Neuronal stem cell (in vitro differentiated cells): Measurements from ENCODE around the gene CCDC9.
"Not testable (repeated sequence)": the region's sequence is repeated elsewhere in the genome, so short reads cannot be mapped to it uniquely, and the experiment has no call there.

ENCODE experiments used
- DNase-seq: peaks from one replicate; pipeline ENCODE4 v3.0.0-alpha.2; 2013; ENCODE audit warnings: low spot score
- H2AFZ ChIP-seq: one replicate; pipeline ENCODE4 v1.6.1; 2013; ENCODE audit warnings: mild to moderate bottlenecking, low read length, inconsistent platforms
- H2AK5ac ChIP-seq: 2 replicates; pipeline ENCODE4 v1.6.1; 2013; ENCODE audit warnings: low read depth, mild to moderate bottlenecking, inconsistent platforms, low read length, moderate library complexity, mixed read lengths
- H2BK120ac ChIP-seq: 2 replicates; pipeline ENCODE4 v1.6.1; 2013; ENCODE audit warnings: low read depth, mild to moderate bottlenecking, inconsistent platforms, low read length, moderate library complexity, mixed read lengths
- H2BK12ac ChIP-seq: one replicate; pipeline ENCODE4 v1.6.1; 2013; ENCODE audit warnings: low read length, inconsistent platforms
- H2BK15ac ChIP-seq: 2 replicates; pipeline ENCODE4 v1.6.1; 2013; ENCODE audit warnings: mild to moderate bottlenecking, low read length, inconsistent platforms, mixed read lengths
- H2BK5ac ChIP-seq: one replicate; pipeline ENCODE4 v1.6.1; 2013; ENCODE audit warnings: inconsistent platforms, mild to moderate bottlenecking, low read length, moderate library complexity
- H3K14ac ChIP-seq: one replicate; pipeline ENCODE4 v1.6.1; 2013; ENCODE audit warnings: low read length, inconsistent platforms
- H3K18ac ChIP-seq: 2 replicates; pipeline ENCODE4 v1.6.1; 2013; ENCODE audit warnings: low read length, inconsistent platforms
- H3K23ac ChIP-seq: 2 replicates; pipeline ENCODE4 v1.6.1; 2013; ENCODE audit warnings: low read depth, mild to moderate bottlenecking, mixed read lengths, low read length, inconsistent platforms; ENCODE audit not compliant: poor library complexity
- H3K27ac ChIP-seq: replicated peaks from 3 replicates; pipeline ENCODE4 v1.5.1; 2013; ENCODE audit warnings: low read length, inconsistent platforms
- H3K27me3 ChIP-seq, 3 experiments: 2 replicates each; pipeline ENCODE4 v1.6.1; 2013; ENCODE audit warnings: low read length in 3 of 3, mild to moderate bottlenecking in 2 of 3, inconsistent platforms in 1 of 3, low read depth in 1 of 3, mixed read lengths in 1 of 3, moderate library complexity in 1 of 3; ENCODE audit not compliant: control insufficient read depth in 3 of 3, insufficient read depth in 3 of 3
- H3K36me3 ChIP-seq, 2 donors: replicated peaks in 1 of 2; 2 replicates each; pipeline ENCODE4 v1.6.1; 2013; ENCODE audit warnings: low read length in 2 of 2; ENCODE audit not compliant: control insufficient read depth in 2 of 2, insufficient read depth in 2 of 2
- H3K4ac ChIP-seq: 2 replicates; pipeline ENCODE4 v1.6.1; 2013; ENCODE audit warnings: inconsistent platforms, mild to moderate bottlenecking, low read length, moderate library complexity
- H3K4me1 ChIP-seq, 2 donors: 1 replicate in 1 of 2; 2 replicates in 1 of 2; pipeline ENCODE4 v1.6.1; 2013; ENCODE audit warnings: low read length in 2 of 2, low read depth in 1 of 2; ENCODE audit not compliant: control insufficient read depth in 2 of 2, insufficient read depth in 1 of 2
- H3K4me2 ChIP-seq: one replicate; pipeline ENCODE4 v1.6.1; 2013; ENCODE audit warnings: mild to moderate bottlenecking, low read length, inconsistent platforms; ENCODE audit not compliant: insufficient read depth, poor library complexity, severe bottlenecking
- H3K4me3 ChIP-seq, 2 donors: 2 replicates each; pipeline ENCODE4 v1.5.1; 2013; ENCODE audit warnings: low read length in 2 of 2, mild to moderate bottlenecking in 2 of 2, inconsistent platforms in 1 of 2, moderate library complexity in 1 of 2
- H3K79me1 ChIP-seq: one replicate; pipeline ENCODE4 v1.6.1; 2013; ENCODE audit warnings: low read depth, mild to moderate bottlenecking, inconsistent platforms, low read length, moderate library complexity
- H3K9ac ChIP-seq: one replicate; pipeline ENCODE4 v1.6.1; 2013; ENCODE audit warnings: mild to moderate bottlenecking, low read depth, low read length, inconsistent platforms; ENCODE audit not compliant: poor library complexity
- H3K9me3 ChIP-seq, 2 donors: replicated peaks in 1 of 2; 2 replicates each; pipeline versions ENCODE3 to v1.6.1; 2013; ENCODE audit warnings: low read length in 2 of 2, mild to moderate bottlenecking in 2 of 2, inconsistent platforms in 1 of 2, low read depth in 1 of 2, mixed read lengths in 1 of 2, moderate library complexity in 1 of 2; ENCODE audit not compliant: control insufficient read depth in 2 of 2, insufficient read depth in 1 of 2
- H4K8ac ChIP-seq: one replicate; pipeline ENCODE4 v1.6.1; 2013; ENCODE audit warnings: low read depth, mild to moderate bottlenecking, inconsistent platforms, low read length, moderate library complexity
- H4K91ac ChIP-seq: one replicate; pipeline ENCODE4 v1.6.1; 2013; ENCODE audit warnings: low read length, low read depth, mild to moderate bottlenecking, inconsistent platforms; ENCODE audit not compliant: poor library complexity
- WGBS, 2 donors: extraction: QIAGEN DNeasy Blood & Tissue Kit; methylation state at CpG; one replicate each; pipeline ENCODE4 v1.1.7; 2013; ENCODE audit warnings: missing lambda C conversion rate in 2 of 2, mixed read lengths in 1 of 2; ENCODE audit not compliant: insufficient read length in 2 of 2, insufficient replicate concordance in 1 of 2; ENCODE audit errors: extremely low coverage in 2 of 2; 5-methylcytosine and 5-hydroxymethylcytosine counted together

Gene CCDC9

GRCh38 chr19:47247308-47247990 lies 8.9 kb upstream of the CCDC9 start:
- DNase-seq, result no peak
- Histone ChIP-seq H2AFZ (peak overlapping the region; percentile 64), H3K4me1 (peaks cover 7 to 10% of the 10 kb centered on the region in 2 donors), H3K14ac (no peak overlapping the region), H3K27me3 (no peaks in the 10 kb centered on the region), H3K23ac (no peak overlapping the region), H3K4me2 (no peak overlapping the region), H2BK15ac (no peak overlapping the region), H3K9me3 (no peaks in the 10 kb centered on the region), H2BK5ac (no peak overlapping the region), H3K36me3 (no peaks in the 10 kb centered on the region), H2BK12ac (no peak overlapping the region), H3K4ac (no peak overlapping the region), H2AK5ac (no peak overlapping the region), H3K18ac (no peak overlapping the region), H2BK120ac (no peak overlapping the region), H4K8ac (no peak overlapping the region), H4K91ac (no peak overlapping the region), H3K9ac (no peak overlapping the region), H3K79me1 (peaks cover 2% of the 10 kb centered on the region), H3K27ac (no peak overlapping the region), H3K4me3 (no peak overlapping the region)
- WGBS, 2 donors, result no CpG with 5 or more reads among the region's 25 CpGs

GRCh38 chr19:47253016-47253415 lies 3.3 kb upstream of the CCDC9 start:
- not testable (repeated sequence) for H2BK5ac ChIP-seq, H3K27me3 ChIP-seq, H2BK15ac ChIP-seq, H3K4me1 ChIP-seq, H4K91ac ChIP-seq, H3K9me3 ChIP-seq, H3K36me3 ChIP-seq, H3K23ac ChIP-seq, DNase-seq, H2BK120ac ChIP-seq, H2BK12ac ChIP-seq, H3K4me3 ChIP-seq, H3K79me1 ChIP-seq, H4K8ac ChIP-seq, H3K4ac ChIP-seq, H2AFZ ChIP-seq, H3K14ac ChIP-seq, H3K18ac ChIP-seq, H3K4me2 ChIP-seq, H3K27ac ChIP-seq, H3K9ac ChIP-seq
- WGBS, 2 donors, result no CpG with 5 or more reads among the region's 8 CpGs
- H2AK5ac ChIP-seq, result peak overlapping the region; percentile 65

- Histone ChIP-seq H2BK120ac (no peak overlapping the region), H4K8ac (no peak overlapping the region), H3K23ac (no peak overlapping the region), H3K4ac (no peak overlapping the region), H3K9me3 (no peaks in the 10 kb centered on the region), H2AK5ac (no peak overlapping the region), H3K79me1 (no peaks in the 10 kb centered on the region), H3K18ac (no peak overlapping the region), H3K9ac (no peak overlapping the region), H4K91ac (no peak overlapping the region), H3K27me3 (no peaks in the 10 kb centered on the region), H3K27ac (no peak overlapping the region), H3K14ac (no peak overlapping the region), H2BK5ac (no peak overlapping the region), H2BK15ac (no peak overlapping the region), H3K4me3 (no peak overlapping the region), H2AFZ (no peak overlapping the region), H2BK12ac (no peak overlapping the region), H3K36me3 (peaks cover 3% of the 10 kb centered on the region in 2 donors), H3K4me1 (peaks cover 5 to 8% of the 10 kb centered on the region in 2 donors), H3K4me2 (no peak overlapping the region)
- no peak for DNase-seq
- no CpG with 5 or more reads among the region's 3 CpGs for WGBS, 2 donors
Measured at GRCh38 chr19:47253467-47253881, 2.9 kb upstream of the CCDC9 start.

GRCh38 chr19:47253970-47254369 lies 2.4 kb upstream of the CCDC9 start:
- H3K9me3 ChIP-seq, result no peaks in the 10 kb centered on the region
- no peak overlapping the region for H3K23ac ChIP-seq
- H4K91ac ChIP-seq, result no peak overlapping the region
- H3K27ac ChIP-seq, result no peak overlapping the region
- no peak overlapping the region for H3K14ac ChIP-seq
- H3K4me1 ChIP-seq, result peaks cover 8% of the 10 kb centered on the region in 2 donors
- no peak overlapping the region for H3K18ac ChIP-seq
- no peak overlapping the region for H2BK120ac ChIP-seq
- H4K8ac ChIP-seq, result no peak overlapping the region
- H2AFZ ChIP-seq, result no peak overlapping the region
- no peak overlapping the region for H3K4me2 ChIP-seq
- H3K4me3 ChIP-seq, result no peak overlapping the region
- peaks cover 8% of the 10 kb centered on the region in 2 donors for H3K36me3 ChIP-seq
- no peak overlapping the region for H2BK15ac ChIP-seq
- DNase-seq, result no peak
- no peak overlapping the region for H3K9ac ChIP-seq
- no peak overlapping the region for H2BK5ac ChIP-seq
- H3K27me3 ChIP-seq, result no peaks in the 10 kb centered on the region
- H3K4ac ChIP-seq, result no peak overlapping the region
- H2BK12ac ChIP-seq, result no peak overlapping the region
- no CpG with 5 or more reads among the region's 5 CpGs for WGBS, 2 donors
- H2AK5ac ChIP-seq, result no peak overlapping the region
- H3K79me1 ChIP-seq, result no peaks in the 10 kb centered on the region
